Mesenchymal stem cell (in vitro differentiated cells and primary cell): ENCODE data around the gene CMTM3.
"Not testable (repeated sequence)": the region's sequence is repeated elsewhere in the genome, so short reads cannot be mapped to it uniquely, and the experiment has no call there.

Source experiments
- DNase-seq: peaks from one replicate; pipeline ENCODE4 v3.0.0-alpha.2; 2013
- H2AFZ ChIP-seq: one replicate; pipeline ENCODE4 v1.6.1; 2013; ENCODE audit warnings: low read depth, mild to moderate bottlenecking, control low read depth, inconsistent platforms, low read length, moderate library complexity
- H2AK5ac ChIP-seq: 2 replicates; pipeline ENCODE4 v1.6.1; 2013; ENCODE audit warnings: low read length, moderate library complexity, mild to moderate bottlenecking, inconsistent platforms; ENCODE audit not compliant: severe bottlenecking
- H2BK120ac ChIP-seq: one replicate; pipeline ENCODE4 v1.6.1; 2013; ENCODE audit warnings: low read depth, mild to moderate bottlenecking, inconsistent platforms, low read length, moderate library complexity
- H2BK12ac ChIP-seq, 2 experiments: one replicate each; pipeline ENCODE4 v1.6.1; 2013; ENCODE audit warnings: inconsistent platforms in 2 of 2, low read length in 2 of 2, mild to moderate bottlenecking in 2 of 2, moderate library complexity in 2 of 2, control low read depth in 1 of 2
- H2BK15ac ChIP-seq: one replicate; pipeline ENCODE4 v1.6.1; 2013; ENCODE audit warnings: mild to moderate bottlenecking, low read depth, inconsistent platforms; ENCODE audit not compliant: poor library complexity, severe bottlenecking
- H2BK5ac ChIP-seq: 2 replicates; pipeline ENCODE4 v1.6.1; 2013; ENCODE audit warnings: low read depth, mild to moderate bottlenecking, low read length, control low read depth, inconsistent platforms; ENCODE audit not compliant: poor library complexity, severe bottlenecking
- H3K14ac ChIP-seq, 2 experiments: one replicate each; pipeline ENCODE4 v1.6.1; 2013; ENCODE audit warnings: inconsistent platforms in 2 of 2, low read length in 2 of 2, control low read depth in 1 of 2, mild to moderate bottlenecking in 1 of 2, moderate library complexity in 1 of 2
- H3K18ac ChIP-seq, 2 experiments: one replicate each; pipeline ENCODE4 v1.6.1; 2013; ENCODE audit warnings: inconsistent platforms in 2 of 2, low read length in 2 of 2, control low read depth in 1 of 2, low read depth in 1 of 2, mild to moderate bottlenecking in 1 of 2
- H3K23ac ChIP-seq, 2 experiments: one replicate each; pipeline ENCODE4 v1.6.1; 2013; ENCODE audit warnings: inconsistent platforms in 2 of 2, low read length in 2 of 2, mild to moderate bottlenecking in 2 of 2, moderate library complexity in 2 of 2, control low read depth in 1 of 2
- H3K27ac ChIP-seq: 2 replicates; pipeline ENCODE4 v1.5.1; 2013; ENCODE audit warnings: mild to moderate bottlenecking, moderate library complexity, low read length, control low read depth, inconsistent platforms; ENCODE audit not compliant: poor library complexity, severe bottlenecking
- H3K27me3 ChIP-seq, 2 experiments: 2 replicates each; pipeline versions ENCODE4 v1.6.1 to v1.7.0; 2013; ENCODE audit warnings: low read length in 2 of 2, mild to moderate bottlenecking in 2 of 2, moderate library complexity in 2 of 2, control low read depth in 1 of 2, inconsistent platforms in 1 of 2; ENCODE audit not compliant: control insufficient read depth in 1 of 2, insufficient read depth in 1 of 2
- H3K36me3 ChIP-seq, 2 experiments: 2 replicates each; pipeline versions ENCODE4 v1.6.1 to v1.7.0; 2013; ENCODE audit warnings: low read length in 2 of 2, control low read depth in 1 of 2, inconsistent platforms in 1 of 2, low read depth in 1 of 2, mild to moderate bottlenecking in 1 of 2; ENCODE audit not compliant: insufficient read depth in 2 of 2, control insufficient read depth in 1 of 2
- H3K4ac ChIP-seq, 2 experiments: one replicate each; pipeline ENCODE4 v1.6.1; 2013; ENCODE audit warnings: inconsistent platforms in 2 of 2, low read length in 2 of 2, mild to moderate bottlenecking in 2 of 2, moderate library complexity in 2 of 2, control low read depth in 1 of 2, low read depth in 1 of 2
- H3K4me1 ChIP-seq: 2 replicates; pipeline ENCODE4 v1.6.1; 2013; ENCODE audit warnings: low read depth, low read length, control low read depth; ENCODE audit not compliant: control insufficient read depth, insufficient read depth
- H3K4me2 ChIP-seq: 2 replicates; pipeline ENCODE4 v1.6.1; 2013; ENCODE audit warnings: low read length, mild to moderate bottlenecking, inconsistent platforms; ENCODE audit not compliant: poor library complexity, severe bottlenecking
- H3K4me3 ChIP-seq, 2 experiments: 2 replicates each; pipeline versions ENCODE4 v1.5.1 to v1.7.0; 2013; ENCODE audit warnings: low read length in 2 of 2, mild to moderate bottlenecking in 2 of 2, control low read depth in 1 of 2, low read depth in 1 of 2; ENCODE audit not compliant: insufficient read depth in 1 of 2
- H3K79me1 ChIP-seq: replicated peaks from 2 replicates; pipeline ENCODE4 v1.6.1; 2013; ENCODE audit warnings: mild to moderate bottlenecking, control low read depth, low read length, inconsistent platforms; ENCODE audit not compliant: poor library complexity, severe bottlenecking
- H3K9ac ChIP-seq: 2 replicates; pipeline ENCODE4 v1.7.0; 2013; ENCODE audit warnings: mild to moderate bottlenecking, low read length, moderate library complexity
- H3K9me3 ChIP-seq: 2 replicates; pipeline ENCODE4 v1.7.0; 2013; ENCODE audit warnings: mild to moderate bottlenecking, low read length; ENCODE audit not compliant: control insufficient read depth
- H4K8ac ChIP-seq: one replicate; pipeline ENCODE4 v1.6.1; 2013; ENCODE audit warnings: inconsistent platforms, mild to moderate bottlenecking, low read length, moderate library complexity
- H4K91ac ChIP-seq: one replicate; pipeline ENCODE4 v1.6.1; 2013; ENCODE audit warnings: mild to moderate bottlenecking, low read length, inconsistent platforms
- WGBS: methylation state at CpG from one replicate; pipeline ENCODE4 v1.1.7; 2013; ENCODE audit warnings: mixed read lengths; 5-methylcytosine and 5-hydroxymethylcytosine counted together

Gene CMTM3

DNA sequence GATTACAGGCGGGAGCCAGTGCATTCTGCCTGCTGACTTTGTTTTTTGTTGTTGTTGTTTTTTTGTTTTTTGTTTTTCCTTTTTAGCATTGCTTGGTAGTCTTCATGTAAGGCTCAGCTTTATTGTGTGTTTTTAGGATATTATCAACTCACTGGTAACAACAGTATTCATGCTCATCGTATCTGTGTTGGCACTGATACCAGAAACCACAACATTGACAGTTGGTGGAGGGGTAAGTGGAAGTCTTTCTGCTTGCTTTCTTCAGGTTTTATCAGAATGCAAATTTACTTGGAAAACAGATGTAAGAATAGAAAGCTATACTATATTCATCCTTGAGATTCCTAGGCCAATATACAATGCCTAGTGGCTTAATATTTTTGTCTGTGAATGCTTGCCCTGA, 41.5 kb upstream of the CMTM3 start:
- DNase-seq: no peak
- no peak overlapping the region for H2BK5ac ChIP-seq
- H3K79me1 ChIP-seq: peaks cover 20% of the 10 kb centered on the region
- H3K36me3 ChIP-seq: peaks cover 19 to 73% of the 10 kb centered on the region in 2 experiments
- no peak overlapping the region for H3K4me3 ChIP-seq
- H2AFZ ChIP-seq: no peak overlapping the region
- H3K14ac ChIP-seq: no peak overlapping the region
- H3K9ac ChIP-seq: no peak overlapping the region
- no peak overlapping the region for H2BK12ac ChIP-seq
- H3K18ac ChIP-seq: no peak overlapping the region
- no peak overlapping the region for H3K4ac ChIP-seq
- 100% methylated on average over 1 of the region's 2 CpGs for WGBS
- H3K27me3 ChIP-seq: no peaks in the 10 kb centered on the region
- H3K9me3 ChIP-seq: no peaks in the 10 kb centered on the region
- H3K4me2 ChIP-seq: no peak overlapping the region
- H4K8ac ChIP-seq: no peak overlapping the region
- no peak overlapping the region for H2AK5ac ChIP-seq
- H3K4me1 ChIP-seq: peaks cover 3% of the 10 kb centered on the region
- no peak overlapping the region for H4K91ac ChIP-seq
- no peak overlapping the region for H3K27ac ChIP-seq
- no peak overlapping the region for H2BK15ac ChIP-seq
- no peak overlapping the region for H2BK120ac ChIP-seq
- no peak overlapping the region for H3K23ac ChIP-seq

- Histone ChIP-seq H2BK15ac (no peak overlapping the region), H3K36me3 (peaks cover 19 to 65% of the 10 kb centered on the region in 2 experiments), H3K4me2 (no peak overlapping the region), H3K4me1 (peaks cover 5% of the 10 kb centered on the region), H3K4ac (no peak overlapping the region), H2BK120ac (no peak overlapping the region), H3K9me3 (no peaks in the 10 kb centered on the region), H3K14ac (no peak overlapping the region), H3K79me1 (peaks cover 20% of the 10 kb centered on the region), H3K23ac (no peak overlapping the region), H3K18ac (no peak overlapping the region), H3K27me3 (no peaks in the 10 kb centered on the region), H4K8ac (no peak overlapping the region), H2BK12ac (no peak overlapping the region), H3K9ac (no peak overlapping the region), H4K91ac (no peak overlapping the region), H3K4me3 (no peak overlapping the region), H2AK5ac (no peak overlapping the region), H2BK5ac (no peak overlapping the region), H2AFZ (no peak overlapping the region), H3K27ac (no peak overlapping the region)
- WGBS: 100% methylated on average over 2 of the region's 2 CpGs
- DNase-seq: no peak
Measured at GRCh38 chr16:66563574-66564334, 40.8 kb upstream of the CMTM3 start.

- no peak within 1 kb of the TSS for H3K14ac ChIP-seq
- WGBS: 96% methylated on average over 54 of the region's 54 CpGs
- H3K4me2 ChIP-seq: no peak within 1 kb of the TSS
- H4K8ac ChIP-seq: no peak within 1 kb of the TSS
- H3K4me1 ChIP-seq: peaks cover 7% of the 10 kb centered on the region
- DNase-seq: no peak
- no peak within 1 kb of the TSS for H2AK5ac ChIP-seq
- H3K23ac ChIP-seq: no peak within 1 kb of the TSS
- H3K79me1 ChIP-seq: peaks cover 11% of the 10 kb centered on the region
- H2BK5ac ChIP-seq: no peak within 1 kb of the TSS
- no peak within 1 kb of the TSS for H3K18ac ChIP-seq
- no peak within 1 kb of the TSS for H3K9ac ChIP-seq
- no peak within 1 kb of the TSS for H4K91ac ChIP-seq
- H3K4me3 ChIP-seq: no peak within 1 kb of the TSS
- H3K4ac ChIP-seq: no peak within 1 kb of the TSS
- no peaks in the 10 kb centered on the region for H3K27me3 ChIP-seq
- peaks cover 16 to 42% of the 10 kb centered on the region in 2 experiments for H3K36me3 ChIP-seq
- no peak within 1 kb of the TSS for H2BK12ac ChIP-seq
- no peaks in the 10 kb centered on the region for H3K9me3 ChIP-seq
- no peak within 1 kb of the TSS for H2AFZ ChIP-seq
- H2BK15ac ChIP-seq: no peak within 1 kb of the TSS
- no peak within 1 kb of the TSS for H3K27ac ChIP-seq
- no peak within 1 kb of the TSS for H2BK120ac ChIP-seq
Measured at GRCh38 chr16:66566051-66566901, 38.2 kb upstream of the CMTM3 start, which contains the start of gene CMTM1. CMTM1 (plus strand) TSS chr16:66566439; CDS start chr16:66566514, 75 bp downstream.

GRCh38 chr16:66567270-66567669, 37.2 kb upstream of the CMTM3 start:
- H3K14ac ChIP-seq, H3K27ac ChIP-seq, H3K23ac ChIP-seq, H3K27me3 ChIP-seq, H4K8ac ChIP-seq, H3K4me3 ChIP-seq, DNase-seq, H3K9ac ChIP-seq, H3K4me1 ChIP-seq, H2BK5ac ChIP-seq, H2AK5ac ChIP-seq, H2BK12ac ChIP-seq, H2AFZ ChIP-seq, H2BK15ac ChIP-seq, H3K4me2 ChIP-seq, H3K9me3 ChIP-seq, H4K91ac ChIP-seq, H3K4ac ChIP-seq, H2BK120ac ChIP-seq, H3K18ac ChIP-seq: not testable (repeated sequence)
- peaks cover 16 to 37% of the 10 kb centered on the region in 2 experiments for H3K36me3 ChIP-seq
- H3K79me1 ChIP-seq: peaks cover 11% of the 10 kb centered on the region
- no CpG with 5 or more reads among the region's 3 CpGs for WGBS
